GM12878 (cell line): Measurements from ENCODE around the gene ARHGAP32. TPM values are rescaled to one million over a fixed set of nuclear protein-coding genes. Genes with fewer than 3 reads are reported as not detected.

Source experiments
- ATAC-seq: fragments of 200-7000 bp; cut with Tn5 transposase; 3 replicates; pipeline ENCODE4 v1.9.1; 2020; ENCODE audit warnings: mild to moderate bottlenecking, moderate library complexity
- BruUV-seq: library from RNA; stranded (reverse); fragments of 400-500 nt; replicated peaks from 2 replicates; lab custom pipeline; 2021; lab: Mats Ljungman, UMichigan
- CTCF ChIA-PET: fragments of 300-600 bp; sonication (Branson Sonifier 250); formaldehyde crosslinking; extraction: SDS; loops from one replicate; lab custom pipeline; 2021; ENCODE audit warnings: inconsistent platforms; lab: Yijun Ruan, JAX
- POLR2A ChIA-PET: fragments of 350-600 bp; formaldehyde crosslinking; extraction: SDS; loops from one replicate; lab custom pipeline; 2021; ENCODE audit warnings: inconsistent platforms; lab: Charles Lee
- RAD21 ChIA-PET: fragments of 300-600 bp; sonication (Branson Sonifier 250); formaldehyde crosslinking; loops from one replicate; lab custom pipeline; 2023; ENCODE audit warnings: antibody characterized with exemption; ENCODE audit not compliant: unreplicated experiment; lab: Charles Lee
- SMC1A ChIA-PET: fragments of 300-600 bp; sonication (Branson Sonifier 250); formaldehyde crosslinking; loops from one replicate; lab custom pipeline; 2023; ENCODE audit not compliant: unreplicated experiment, uncharacterized antibody; lab: Charles Lee
- DNase-seq: peaks from one replicate; pipeline ENCODE4 v3.0.0-alpha.2; 2011; ENCODE audit warnings: low read depth, low spot score
- FAIRE-seq: peaks from 3 replicates; lab custom pipeline; 2011; peaks lifted over from hg19 to GRCh38; lab: Jason Lieb, UNC
- H2AFZ ChIP-seq: 2 replicates; pipeline ENCODE4 v1.6.0; 2011; ENCODE audit warnings: low read depth, low read length, control low read depth; ENCODE audit not compliant: control insufficient read depth
- H3K27ac ChIP-seq: 2 replicates; pipeline ENCODE4 v1.5.1; 2011; ENCODE audit warnings: control low read depth; ENCODE audit not compliant: control insufficient read depth, insufficient read depth
- H3K27me3 ChIP-seq, 2 experiments: replicated peaks in 1 of 2; 2 replicates each; pipeline versions ENCODE4 v1.6.0 to v1.6.1; 2011; ENCODE audit warnings: low read length in 1 of 2; ENCODE audit not compliant: control insufficient read depth in 2 of 2, insufficient read depth in 2 of 2
- H3K36me3 ChIP-seq, 2 experiments: 2 replicates each; pipeline ENCODE4 v1.5.1; 2011; ENCODE audit warnings: low read length in 1 of 2; ENCODE audit not compliant: control insufficient read depth in 2 of 2, insufficient read depth in 2 of 2
- H3K4me1 ChIP-seq: 2 replicates; pipeline ENCODE4 v1.6.1; 2011; ENCODE audit warnings: mild to moderate bottlenecking, low read length, moderate library complexity, mixed read lengths; ENCODE audit not compliant: control insufficient read depth, insufficient read depth
- H3K4me2 ChIP-seq: 2 replicates; pipeline ENCODE4 v1.6.0; 2011; ENCODE audit warnings: control low read depth; ENCODE audit not compliant: control insufficient read depth, insufficient read depth
- H3K4me3 ChIP-seq: fragments of 200-600 bp; sonication (generic); 2 replicates; pipeline ENCODE4 v1.5.1; 2016
- H3K79me2 ChIP-seq: 2 replicates; pipeline ENCODE4 v1.6.0; 2011; ENCODE audit warnings: low read length; ENCODE audit not compliant: control insufficient read depth, insufficient read depth
- H3K9ac ChIP-seq: 2 replicates; pipeline ENCODE4 v1.8.0; 2011; ENCODE audit warnings: low read length, control low read depth, mixed read lengths; ENCODE audit not compliant: control insufficient read depth, insufficient read depth
- H3K9me3 ChIP-seq: replicated peaks from 3 replicates; pipeline ENCODE4 v1.5.1; 2011; ENCODE audit warnings: mild to moderate bottlenecking, low read length; ENCODE audit not compliant: control insufficient read depth, insufficient read depth
- H4K20me1 ChIP-seq: 2 replicates; pipeline ENCODE4 v1.6.0; 2011; ENCODE audit not compliant: control insufficient read depth, insufficient read depth
- ASH2L ChIP-seq: fragments of 300-600, 200-600 bp; sonication (generic); IDR thresholded peaks from 2 replicates; pipeline ENCODE4 v1.6.1; 2017; ENCODE audit warnings: low read depth, mild to moderate bottlenecking, borderline replicate concordance
- BCLAF1 ChIP-seq: fragments of 450-650 bp; IDR thresholded peaks from 2 replicates; pipeline ENCODE4 v1.6.1; 2017; ENCODE audit warnings: antibody characterized with exemption, mild to moderate bottlenecking, moderate library complexity
- IKZF1 ChIP-seq: fragments of 450-650 bp; conservative IDR thresholded peaks from 2 replicates; pipeline ENCODE4 v1.6.1; 2017; ENCODE audit warnings: antibody characterized with exemption, mild to moderate bottlenecking
- WRNIP1 ChIP-seq: IDR thresholded peaks from 2 replicates; pipeline ENCODE4 v1.6.1; 2011; ENCODE audit warnings: low read depth, low read length, improper control_type of control experiment, borderline replicate concordance
- ZNF622 ChIP-seq: fragments of 450-650 bp; IDR thresholded peaks from 2 replicates; pipeline ENCODE4 v1.6.1; 2017; ENCODE audit warnings: mild to moderate bottlenecking, inconsistent platforms
- WGBS: methylation state at CpG from one replicate; pipeline ENCODE4 v1.1.6; 2016; ENCODE audit warnings: low lambda C conversion rate; ENCODE audit not compliant: insufficient replicate concordance, insufficient coverage; ENCODE audit errors: missing lambda C conversion rate; 5-methylcytosine and 5-hydroxymethylcytosine counted together
- in situ Hi-C: fragments of 300-500 bp; cut with MboI; formaldehyde crosslinking; loops from 9 replicates; pipeline ENCODE4 v1.14.3; 2018; ENCODE audit warnings: mixed read lengths
- intact Hi-C: fragments of 100-400 bp; cut with micrococcal nuclease; formaldehyde crosslinking; loops from one replicate; pipeline ENCODE4 v1.14.2; 2022; ENCODE audit not compliant: unreplicated experiment
- polyA plus RNA-seq, 11 experiments: library from polyadenylated mRNA; depleted of rRNA in 4 of 11; unstranded in 6 of 11; stranded (reverse) in 5 of 11; fragments of >200 nt; fragmentation: Nextera tagmentation in 4 of 11; fragmentation: Illumina TruSeq in 1 of 11; extraction: Ambion mirVana in 4 of 11; extraction: Trizol in 1 of 11; gene quantifications; 1 replicate in 1 of 11; 2 replicates in 10 of 11; pipeline versions ENCODE4 v1.2.1 to v1.2.3, GENCODE V29; 2011 to 2016; ENCODE audit warnings: inconsistent platforms in 2 of 11, missing spikeins in 2 of 11, low read depth in 1 of 11
- total RNA-seq, 4 experiments: library from RNA; depleted of rRNA in 3 of 4; stranded (reverse); fragments of >200 nt in 3 of 4; fragmentation: Illumina TruSeq in 1 of 4; extraction: Trizol in 1 of 4; gene quantifications; 2 replicates each; pipeline versions ENCODE4 v1.2.1 to v1.2.3, GENCODE V29; 2013 to 2021
- TF ChIP-seq, protein P1 (sequence below): IDR thresholded peaks from 2 replicates; pipeline ENCODE4 v1.6.1; 2011; ENCODE audit warnings: borderline replicate concordance, low read depth, mild to moderate bottlenecking, moderate library complexity, low read length; ENCODE audit not compliant: insufficient read depth, poor library complexity, severe bottlenecking

Gene ARHGAP32
- total and polyA plus RNA-seq, 10 of the 15 experiments (the other 5 are each of a cell fraction or from before 2014, with no cell fraction given): under 0.01 to 0.46 (median 0.12) TPM; not detected in 1

- no peak for TF ChIP-seq ZNF622
- no peak for TF ChIP-seq ASH2L
- TF ChIP-seq IKZF1: no peak
- TF ChIP-seq, protein P1, sequence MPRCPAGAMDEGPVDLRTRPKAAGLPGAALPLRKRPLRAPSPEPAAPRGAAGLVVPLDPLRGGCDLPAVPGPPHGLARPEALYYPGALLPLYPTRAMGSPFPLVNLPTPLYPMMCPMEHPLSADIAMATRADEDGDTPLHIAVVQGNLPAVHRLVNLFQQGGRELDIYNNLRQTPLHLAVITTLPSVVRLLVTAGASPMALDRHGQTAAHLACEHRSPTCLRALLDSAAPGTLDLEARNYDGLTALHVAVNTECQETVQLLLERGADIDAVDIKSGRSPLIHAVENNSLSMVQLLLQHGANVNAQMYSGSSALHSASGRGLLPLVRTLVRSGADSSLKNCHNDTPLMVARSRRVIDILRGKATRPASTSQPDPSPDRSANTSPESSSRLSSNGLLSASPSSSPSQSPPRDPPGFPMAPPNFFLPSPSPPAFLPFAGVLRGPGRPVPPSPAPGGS: no peak
- no peak for TF ChIP-seq WRNIP1
These were observed 34.2 kb upstream of the ARHGAP32 start (continued) for GRCh38 chr11:129226207-129226798.

GRCh38 chr11:129225190-129225589 is 33.1 kb upstream of the ARHGAP32 start:
- Histone ChIP-seq H4K20me1 (no peaks in the 10 kb centered on the region), H3K4me2 (no peak overlapping the region), H2AFZ (no peak overlapping the region), H3K4me3 (no peak overlapping the region), H3K27ac (no peak overlapping the region), H3K4me1 (no peaks in the 10 kb centered on the region), H3K36me3 (no peaks in the 10 kb centered on the region), H3K79me2 (no peaks in the 10 kb centered on the region), H3K27me3 (no peaks in the 10 kb centered on the region), H3K9me3 (no peaks in the 10 kb centered on the region; the same call in 1 of the 3 replicates), H3K9ac (no peak overlapping the region)
- RAD21 ChIA-PET: no interaction called here
- TF ChIP-seq BCLAF1: no peak
- no peak for DNase-seq
- ATAC-seq: no peak
- no peak for FAIRE-seq
- intact Hi-C loops: no loop called here
- no TSS peak for BruUV-seq
- in situ Hi-C loops: no loop called here
- WGBS: 11% methylated on average over 1 of the region's 1 CpG
- POLR2A ChIA-PET: no interaction called here
- SMC1A ChIA-PET: no interaction called here
- CTCF ChIA-PET: no interaction called here
